Iris pigment epithelial cell (primary cell): Measurements from ENCODE around the gene ERC2.

Experiments used
- DNase-seq: peaks from one replicate; pipeline ENCODE4 v3.0.0-alpha.2; 2011; ENCODE audit warnings: low read depth

ERC2 gene

DNA sequence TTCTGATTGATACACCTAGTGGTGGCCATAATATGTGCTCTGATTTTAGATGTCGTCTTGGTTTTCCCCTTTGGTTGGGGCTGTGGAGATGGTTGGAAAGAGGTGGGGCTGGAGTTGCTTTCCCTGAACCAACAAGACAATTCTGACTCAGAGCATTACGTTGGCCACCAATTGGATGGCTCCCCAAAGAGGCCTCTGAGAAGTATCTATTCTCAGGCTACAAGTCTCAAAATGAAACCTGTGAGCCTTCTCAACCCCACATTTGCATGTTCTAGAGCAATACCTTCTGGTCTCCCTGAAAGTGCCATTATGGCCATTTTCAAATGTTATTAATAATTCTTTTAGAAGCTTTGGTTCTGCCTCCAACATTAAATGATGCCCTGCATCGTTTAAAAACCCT, 792.8 kb downstream of the ERC2 start:
- DNase-seq, result no peak

DNA sequence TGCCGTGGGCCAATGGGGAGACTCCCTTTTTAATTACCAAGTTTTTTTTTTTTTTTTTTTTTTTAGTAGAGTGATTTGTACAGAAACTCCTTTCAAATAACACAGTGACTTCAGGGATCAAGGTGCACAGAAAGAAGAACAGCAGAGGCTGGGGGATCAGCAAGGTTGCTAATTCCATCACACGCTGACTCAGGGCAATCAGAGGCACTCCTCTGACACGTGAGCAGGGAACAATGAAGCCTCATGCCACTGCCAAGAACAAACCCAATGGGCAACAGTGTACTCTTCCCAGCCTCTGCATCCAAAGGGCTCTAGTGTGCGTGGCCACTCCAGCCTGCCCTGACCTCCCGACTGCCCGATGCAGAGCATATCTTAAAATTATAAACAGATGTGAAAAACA, 794.5 kb downstream of the ERC2 start:
- no peak for DNase-seq

DNA sequence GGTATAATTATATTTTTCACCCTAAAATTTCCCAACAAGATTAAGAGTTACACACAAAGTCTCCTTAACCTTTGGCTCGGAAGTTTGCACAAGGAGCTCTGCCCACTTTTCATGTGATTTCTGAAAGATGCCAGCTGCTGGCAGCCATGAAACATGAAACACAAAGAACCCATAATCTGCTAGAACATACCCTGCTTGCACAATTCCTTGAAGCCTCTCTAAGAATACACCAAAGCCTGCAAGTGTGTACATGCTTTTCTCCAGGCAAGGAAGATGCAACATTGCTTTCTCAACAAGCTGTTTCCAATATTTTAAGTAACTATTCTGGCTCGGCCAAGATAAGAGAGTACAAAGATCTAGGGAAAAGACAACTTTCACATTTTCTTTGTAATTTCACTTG, 799.1 kb downstream of the ERC2 start:
- no peak for DNase-seq

DNA sequence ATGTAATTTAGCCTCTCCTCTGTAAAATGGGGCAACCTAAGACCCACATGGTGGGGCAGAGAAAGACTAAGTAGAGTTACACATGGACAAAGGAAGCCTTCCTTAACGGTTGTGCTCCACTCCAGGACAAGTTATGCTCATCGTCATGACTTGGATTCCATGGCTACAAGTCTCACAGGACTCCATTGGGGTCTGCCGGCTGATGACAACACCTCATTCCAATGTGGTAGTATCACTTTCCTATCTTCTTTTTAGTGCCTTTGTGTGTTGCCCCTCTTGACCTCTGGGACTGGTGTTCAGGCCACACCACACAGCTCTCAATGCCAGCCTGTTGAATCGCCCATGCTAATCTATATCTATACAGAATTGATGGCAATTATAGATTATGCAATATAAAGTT, 799.9 kb downstream of the ERC2 start:
- peak; percentile 57 for DNase-seq

DNA sequence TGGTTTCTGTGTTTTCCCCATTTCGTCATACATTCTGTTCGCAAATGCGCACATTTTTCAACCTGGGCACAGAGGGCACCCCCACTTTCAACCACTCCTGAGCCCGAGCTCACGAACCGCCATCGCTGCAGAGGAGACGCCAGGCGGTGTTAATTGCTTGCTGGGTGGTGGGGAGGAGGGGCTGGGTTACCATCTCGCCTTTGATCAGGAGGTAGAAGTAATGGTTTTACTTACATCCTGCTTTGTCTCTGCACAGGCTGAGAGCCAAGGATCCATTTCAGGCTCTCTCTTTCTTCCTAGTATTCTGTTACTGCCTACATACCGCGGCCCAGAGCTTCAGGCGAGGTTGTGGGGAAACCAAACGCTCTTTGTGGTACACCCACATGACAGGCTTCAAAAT, 803.9 kb downstream of the ERC2 start:
- DNase-seq, result no peak

DNA sequence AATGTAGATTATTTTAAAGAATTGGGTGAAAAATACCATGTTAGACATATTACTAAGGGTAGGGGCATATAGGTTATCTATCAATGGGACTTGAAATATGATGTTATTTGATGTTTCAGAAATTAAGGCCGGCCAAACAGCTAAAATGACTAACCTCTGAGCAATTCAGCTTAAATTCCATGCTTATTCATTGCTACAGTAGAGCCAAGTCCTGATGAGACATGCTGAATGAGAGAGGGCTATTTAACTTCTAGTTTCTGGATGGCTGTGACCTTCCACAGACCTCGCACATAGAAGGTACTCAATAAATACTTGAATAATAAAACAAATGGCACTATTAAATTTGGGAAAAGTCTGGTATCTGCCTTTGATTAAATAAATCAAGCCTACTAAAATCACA, 805.6 kb downstream of the ERC2 start:
- DNase-seq, result peak; percentile 83

DNA sequence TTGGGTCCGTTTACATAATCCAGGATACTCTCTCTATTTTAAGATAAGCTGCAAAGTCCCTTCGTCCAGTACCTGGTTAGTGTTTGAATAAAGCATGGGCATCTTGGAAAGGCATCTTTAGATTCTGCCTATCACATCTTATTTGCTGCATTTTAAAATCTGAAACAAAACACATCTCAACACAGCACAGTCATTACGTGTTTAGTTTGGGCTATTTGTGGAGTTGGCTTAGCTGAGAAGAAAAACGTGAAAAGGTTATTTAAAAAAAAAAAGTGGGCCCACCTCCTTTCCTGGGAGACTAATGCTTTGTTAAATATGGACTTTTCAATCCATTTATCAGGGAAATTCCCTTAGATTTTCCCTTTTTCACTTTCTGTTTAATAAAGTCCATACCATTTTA, 806.7 kb downstream of the ERC2 start:
- no peak for DNase-seq

DNA sequence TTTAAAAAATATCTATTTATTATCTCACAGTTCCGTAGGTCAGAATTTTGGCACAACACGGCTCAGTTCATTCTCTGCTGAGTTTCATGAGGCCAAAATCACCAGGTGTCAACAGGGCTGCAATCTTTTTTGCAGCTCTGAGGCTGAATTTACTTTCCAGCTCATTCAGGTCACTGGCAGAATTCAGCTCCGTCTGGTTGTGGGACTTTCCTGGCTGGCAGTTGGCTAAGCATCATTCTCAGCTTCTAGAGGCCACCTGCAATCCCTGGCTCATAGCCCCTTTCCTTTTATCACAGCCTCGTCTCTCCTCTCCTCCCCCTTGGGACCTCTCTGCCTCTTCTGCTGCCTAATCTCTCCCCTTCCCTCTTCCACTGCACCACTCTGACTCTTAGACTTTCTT, 807.1 kb downstream of the ERC2 start:
- no peak for DNase-seq

DNA sequence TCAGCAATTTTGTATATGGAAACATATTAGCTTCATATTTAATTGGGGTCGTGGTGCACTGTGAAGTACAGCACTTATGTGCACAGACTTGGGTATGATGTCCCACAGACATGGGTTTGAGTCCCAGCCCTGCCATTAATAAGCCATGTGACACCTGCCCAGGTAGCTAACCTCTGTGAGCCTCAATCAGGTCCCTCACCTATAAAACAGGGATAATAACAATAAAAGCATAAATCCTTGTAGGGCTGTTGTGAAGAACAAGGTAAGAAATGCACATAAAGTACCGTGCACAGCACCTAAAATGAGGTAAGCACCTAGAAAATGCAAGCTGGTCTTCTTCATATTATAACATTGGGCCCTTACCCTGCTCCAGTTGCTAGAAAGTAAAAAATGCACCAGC, 807.6 kb downstream of the ERC2 start:
- no peak for DNase-seq

DNA sequence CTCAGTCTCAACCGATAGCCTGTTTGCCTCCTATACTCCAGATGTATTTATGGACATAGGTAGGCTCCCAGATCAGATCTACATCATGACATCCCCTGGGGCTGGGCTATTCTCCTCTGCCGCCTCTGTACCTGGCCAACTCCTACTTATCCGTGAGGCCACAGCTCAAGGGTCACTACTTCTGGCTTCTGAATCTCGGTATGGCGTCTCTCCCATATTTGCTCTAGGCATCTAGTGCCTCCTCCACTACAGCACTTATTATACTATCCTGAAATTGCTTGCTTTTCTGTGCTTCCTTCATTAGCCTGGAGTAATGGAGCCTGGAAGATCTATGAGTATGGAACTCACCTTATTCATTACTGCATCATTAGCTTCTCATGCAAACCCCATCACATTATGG, 808.6 kb downstream of the ERC2 start:
- DNase-seq, result no peak

DNA sequence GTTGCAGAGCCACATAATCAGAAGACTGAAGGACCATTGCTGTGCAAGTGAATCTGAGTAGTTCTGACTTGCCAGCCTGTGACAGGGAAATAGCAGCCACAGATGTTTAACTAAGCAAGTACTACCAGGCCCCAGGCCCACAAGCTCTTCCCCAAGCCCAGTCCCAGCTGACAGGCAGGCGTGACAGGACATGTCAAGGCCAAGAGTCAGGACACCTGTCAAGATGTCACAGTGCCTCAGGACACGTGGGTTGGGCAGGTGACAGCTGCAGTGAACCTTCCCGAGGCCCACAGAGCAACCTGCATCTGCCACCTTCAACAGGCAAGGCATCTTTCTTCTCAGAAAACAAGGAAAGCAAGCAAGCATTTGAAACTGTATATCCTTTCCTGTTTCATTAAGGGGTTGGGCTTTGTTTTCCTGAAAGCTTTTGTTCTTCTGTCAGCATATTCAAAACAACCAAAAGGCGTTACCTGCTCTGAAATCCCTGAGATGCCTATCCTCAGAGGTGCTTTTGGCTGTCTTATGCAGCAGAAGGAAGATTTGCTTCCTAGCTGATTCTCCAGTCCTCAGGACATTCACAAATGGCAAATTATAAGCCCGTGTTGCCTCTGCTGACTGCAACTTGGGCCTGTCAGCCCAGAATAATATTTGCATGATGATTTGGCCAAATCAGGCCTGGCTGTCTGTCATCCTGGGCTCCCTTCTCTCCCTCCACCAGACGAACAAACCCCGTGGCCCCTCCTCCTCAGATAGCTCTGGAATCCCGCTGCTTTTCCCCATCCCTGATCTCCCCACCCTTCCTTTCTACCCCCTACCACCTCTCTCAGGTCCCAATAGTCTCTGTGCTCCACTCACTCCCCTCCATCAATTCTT, 809.3 kb downstream of the ERC2 start:
- DNase-seq, result no peak

DNA sequence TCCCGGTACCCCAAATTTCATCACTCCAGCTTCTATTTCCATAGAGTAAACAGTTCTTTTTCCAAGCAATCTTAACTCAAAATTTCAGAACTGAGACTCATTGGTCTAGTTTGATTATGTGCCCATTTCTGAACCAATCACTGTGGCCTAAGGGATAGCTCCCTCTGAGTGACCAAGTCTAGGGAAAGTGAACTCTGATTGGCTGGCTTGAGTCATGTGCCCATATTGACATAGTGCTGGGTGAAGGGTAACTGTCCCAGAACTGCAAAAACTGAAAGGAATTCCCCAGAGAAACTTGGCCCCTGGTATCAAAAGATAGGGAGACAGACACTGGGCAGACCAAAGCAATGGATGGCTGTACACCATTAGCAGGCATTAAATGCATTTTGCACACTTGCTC, 810.0 kb downstream of the ERC2 start:
- no peak for DNase-seq

DNA sequence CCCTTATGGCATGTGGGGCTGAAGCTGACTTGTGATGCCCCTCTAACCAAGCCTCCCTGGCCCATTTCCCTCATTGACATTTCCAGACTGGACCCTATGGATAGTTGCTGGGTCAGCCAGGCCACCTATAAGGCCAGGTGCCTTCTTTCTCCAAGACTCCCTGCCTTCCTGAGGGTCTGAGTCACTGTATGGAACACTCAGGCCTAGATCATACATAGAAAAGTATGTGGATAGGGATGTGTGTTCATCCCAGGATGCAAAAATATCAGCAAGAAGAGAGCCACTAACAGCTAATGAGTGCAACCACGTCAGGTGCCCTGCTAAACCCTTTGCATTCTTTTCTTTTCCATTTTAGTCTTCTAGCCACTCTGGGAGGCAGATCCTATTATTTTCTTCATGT, 812.7 kb downstream of the ERC2 start:
- no peak for DNase-seq

DNA sequence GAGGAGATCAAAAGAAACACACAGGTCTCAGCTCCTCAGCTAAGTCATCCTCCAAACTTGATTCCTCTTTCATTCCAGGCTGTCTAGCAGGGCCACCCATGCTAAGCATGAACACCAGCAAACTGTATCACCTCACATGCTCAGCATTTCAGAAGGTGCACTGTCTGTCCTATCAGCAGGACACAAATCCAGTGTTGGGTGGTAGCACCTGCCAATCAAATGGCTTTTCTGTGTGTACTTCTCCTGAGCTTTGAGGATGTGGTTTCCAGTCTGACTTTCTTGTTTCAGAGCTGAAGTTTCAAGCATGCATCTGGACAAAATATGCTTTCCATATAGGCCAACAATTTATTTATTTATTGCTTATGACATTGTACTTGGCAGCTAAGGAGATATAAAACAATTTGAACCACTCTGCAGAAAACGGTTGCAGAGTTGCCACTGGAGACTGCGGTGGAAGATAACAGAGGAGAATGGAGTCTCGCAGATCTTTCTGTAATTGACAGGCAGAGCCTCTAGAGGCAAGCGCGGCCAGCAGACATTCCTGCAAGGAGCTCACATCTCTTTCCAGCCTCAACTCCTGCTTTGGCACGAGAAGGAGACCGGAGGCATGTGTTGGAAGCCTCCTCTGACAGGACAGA, 814.0 kb downstream of the ERC2 start:
- no peak for DNase-seq

DNA sequence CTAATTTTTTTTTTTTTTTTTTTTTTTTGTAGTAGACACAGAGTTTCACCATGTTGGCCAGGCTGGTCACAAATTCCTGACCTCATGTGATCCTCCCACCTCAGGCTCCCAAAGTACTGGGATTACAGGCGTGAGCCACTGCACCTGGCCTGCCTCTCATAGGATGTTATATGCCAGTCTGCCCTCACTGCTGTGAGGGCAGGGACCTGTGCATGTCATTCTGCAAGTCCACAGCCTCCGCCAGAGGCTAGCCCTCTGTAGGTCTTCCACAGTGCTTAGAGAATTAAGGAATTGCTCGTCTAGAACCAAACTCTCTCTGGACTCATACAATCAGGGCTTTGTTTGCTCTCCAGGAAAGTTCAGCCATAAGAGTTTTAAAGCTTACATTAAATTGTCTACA, 817.3 kb downstream of the ERC2 start:
- no peak for DNase-seq

DNA sequence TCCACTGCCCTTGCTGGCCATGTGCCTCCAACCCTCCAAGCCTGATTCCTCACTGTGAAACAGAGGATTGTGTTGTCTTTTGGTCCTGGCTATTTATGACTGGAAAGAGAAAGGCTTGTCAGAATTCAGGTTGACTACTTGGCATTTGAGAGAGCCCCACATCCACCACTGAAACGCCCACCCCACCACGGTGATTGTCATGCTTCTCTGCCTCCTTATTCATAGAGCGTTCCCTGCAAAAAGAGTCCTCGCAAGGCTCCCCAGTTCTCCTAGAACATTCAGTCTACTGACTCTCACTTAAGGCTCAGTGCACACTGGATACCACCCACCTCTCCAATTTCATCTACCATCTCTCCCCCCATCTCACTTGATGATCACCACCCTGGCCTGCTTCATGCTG, 818.3 kb downstream of the ERC2 start:
- no peak for DNase-seq

DNA sequence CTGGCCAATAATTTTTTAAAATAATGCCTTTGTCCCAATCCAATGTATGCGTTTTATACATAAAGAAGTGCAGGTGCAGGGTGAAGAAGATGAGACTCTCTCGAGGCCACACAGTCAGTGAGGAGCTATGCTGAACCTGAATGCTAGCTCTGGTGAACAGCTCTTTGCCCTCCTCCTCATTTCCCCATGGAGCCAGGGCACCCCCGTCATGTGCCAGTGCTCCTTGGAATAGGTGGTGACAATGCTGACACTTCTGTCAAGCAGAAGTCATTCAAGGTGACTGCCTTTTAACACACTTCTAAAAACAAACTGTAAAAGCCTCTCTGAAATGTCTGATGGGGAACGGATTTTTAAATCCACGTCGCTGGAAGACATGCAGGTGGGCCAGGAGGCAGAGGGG, 818.7 kb downstream of the ERC2 start:
- no peak for DNase-seq

DNA sequence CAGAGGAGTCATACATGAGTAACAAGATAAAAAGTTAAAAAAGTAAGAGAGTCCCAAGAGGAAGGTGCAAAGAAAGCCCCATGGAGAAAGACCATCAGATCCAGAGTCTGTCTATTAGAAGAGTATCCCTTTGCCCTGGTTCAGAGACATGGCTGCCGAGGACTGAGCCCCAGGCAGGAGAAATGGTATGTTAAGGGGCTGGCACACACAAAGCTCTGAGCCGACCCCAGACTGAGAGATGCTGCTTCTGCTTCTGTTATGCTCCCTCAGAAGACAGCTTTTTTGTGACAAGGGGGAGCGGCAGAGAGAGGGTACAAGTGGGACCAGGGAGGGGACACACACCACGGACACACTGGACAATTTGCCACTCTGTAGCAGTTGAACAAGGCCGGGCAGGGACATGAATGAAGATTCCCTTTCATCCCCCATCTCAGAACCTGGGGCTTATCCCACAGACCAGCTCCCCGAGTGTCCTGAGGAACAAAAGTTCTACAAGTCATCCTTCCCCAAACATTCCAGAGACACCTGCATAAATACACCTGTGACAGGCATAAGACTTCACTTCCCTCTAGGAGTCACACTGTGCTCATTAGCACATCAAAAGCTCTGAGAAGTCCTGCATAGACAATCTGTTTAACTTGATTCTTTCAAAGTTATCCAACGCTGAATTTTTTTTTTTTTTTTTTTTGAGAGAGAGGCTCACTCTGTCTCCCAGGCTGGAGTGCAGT, 819.5 kb downstream of the ERC2 start:
- DNase-seq, result no peak

DNA sequence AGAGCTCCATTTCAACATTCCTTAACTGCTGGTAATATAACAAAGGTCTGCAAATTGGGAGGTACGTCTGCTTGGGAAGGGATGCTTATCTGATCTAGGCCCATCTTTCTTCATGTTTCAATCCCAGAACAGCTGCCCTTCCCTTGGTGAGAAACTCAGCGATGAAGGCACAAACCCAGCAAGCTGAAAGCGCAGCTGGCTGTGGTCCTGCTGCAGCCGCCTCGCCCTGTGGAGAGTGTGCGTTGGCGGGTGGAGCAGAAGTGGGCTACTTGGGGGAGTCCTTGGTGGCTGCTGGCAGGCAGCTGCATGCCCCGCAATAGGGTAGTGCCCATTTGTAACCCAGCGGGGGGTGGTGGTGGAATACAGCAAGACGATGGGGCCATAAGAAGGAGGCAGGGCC, 820.6 kb downstream of the ERC2 start:
- no peak for DNase-seq

DNA sequence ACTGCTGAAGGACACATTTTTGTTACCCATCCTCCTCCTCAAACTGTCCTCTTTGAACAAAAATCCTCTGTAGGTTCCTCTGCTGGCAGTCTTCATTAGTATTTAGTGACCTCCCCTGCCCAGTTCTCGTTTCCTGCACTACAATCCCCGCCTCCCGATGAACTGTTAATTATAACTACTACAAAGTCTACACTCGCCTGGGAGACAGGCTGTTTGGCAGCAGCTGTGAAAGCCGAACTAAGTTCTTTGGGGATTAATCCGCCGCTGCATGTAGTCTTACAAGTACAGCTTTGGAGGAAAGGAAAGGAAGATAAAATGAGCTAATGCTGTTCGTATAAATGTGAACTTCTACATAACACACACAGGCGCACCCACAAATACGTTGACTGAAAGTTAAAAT, 821.2 kb downstream of the ERC2 start:
- no peak for DNase-seq

DNA sequence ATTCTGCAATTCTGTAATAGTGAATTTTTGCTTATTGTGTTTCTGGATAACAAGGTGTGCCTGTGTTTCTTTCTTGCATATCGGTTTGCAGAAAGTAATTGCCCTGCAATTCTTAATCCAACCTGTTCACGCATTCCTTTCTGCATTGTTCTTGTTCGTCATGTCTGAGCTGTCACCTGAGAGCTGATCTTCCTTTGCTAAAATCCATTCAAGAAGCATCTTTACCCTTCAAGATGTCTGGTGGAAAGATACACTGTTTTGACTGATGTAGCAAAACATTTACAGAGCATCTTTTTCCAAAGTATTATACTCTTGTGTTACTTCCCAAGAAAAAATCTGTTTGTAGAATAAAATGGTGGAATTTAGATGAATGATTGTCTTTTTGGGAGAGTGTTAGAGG, 822.1 kb downstream of the ERC2 start:
- DNase-seq, result no peak

DNA sequence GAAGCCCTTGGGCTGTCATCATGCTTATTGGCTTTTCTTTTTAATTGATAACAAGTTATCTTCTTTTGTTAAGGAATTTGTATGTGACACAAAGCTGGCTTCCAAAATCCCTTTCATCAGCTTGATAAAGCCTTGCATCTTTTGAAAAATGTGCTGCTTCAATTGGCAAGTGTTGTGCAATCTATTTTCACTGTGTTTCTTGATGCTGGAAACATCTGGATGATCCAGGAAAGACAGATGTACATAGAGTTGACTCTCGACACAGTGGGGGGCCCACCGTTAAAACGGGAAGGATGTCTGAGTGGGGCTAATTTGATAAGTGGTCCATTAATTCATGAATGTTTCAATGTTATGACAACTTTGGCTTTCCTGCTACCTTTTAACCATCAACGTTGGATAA, 822.8 kb downstream of the ERC2 start:
- DNase-seq, result no peak

DNA sequence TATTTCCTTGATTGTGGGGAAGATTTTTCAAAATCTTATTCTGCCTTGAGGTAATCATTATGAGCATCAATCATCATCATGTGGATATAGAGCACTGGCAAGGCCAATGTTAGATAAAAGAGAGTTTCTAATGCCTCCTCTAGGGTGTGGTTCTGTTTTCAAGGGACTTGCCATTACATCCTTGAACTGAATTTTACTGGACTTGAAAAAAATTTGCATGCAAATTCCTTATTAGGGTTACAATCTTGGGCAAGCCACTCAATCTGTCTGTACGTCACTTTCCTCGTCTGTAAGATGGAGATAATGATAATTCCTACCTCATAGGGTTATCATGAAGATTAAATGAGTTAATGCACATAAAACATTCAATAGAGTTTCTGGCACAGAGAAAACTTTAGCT, 825.0 kb downstream of the ERC2 start:
- no peak for DNase-seq
